Testis (tissue), 3 donors: Measurements from ENCODE around the gene HDGFL2. TPM values are rescaled to one million over a fixed set of nuclear protein-coding genes. Genes with fewer than 3 reads are reported as not detected.

Experiments used
- DNase-seq: peaks from one replicate; pipeline ENCODE4 v3.0.0-alpha.2; 2019
- H3K27ac ChIP-seq, 2 donors: fragments of 200-600 bp; sonication (generic); one replicate each; pipeline ENCODE4 v1.5.1; 2019
- H3K27me3 ChIP-seq: fragments of 200-600 bp; sonication (generic); one replicate; pipeline ENCODE4 v1.5.1; 2019
- H3K36me3 ChIP-seq: fragments of 200-600 bp; sonication (generic); one replicate; pipeline ENCODE4 v1.5.1; 2017; ENCODE audit warnings: low read depth; ENCODE audit errors: missing control alignments
- H3K4me1 ChIP-seq: fragments of 200-600 bp; sonication (generic); one replicate; pipeline ENCODE4 v1.5.1; 2019
- H3K4me3 ChIP-seq, 2 donors: fragments of 200-600 bp; sonication (generic); one replicate each; pipeline ENCODE4 v1.5.1; 2017 to 2019
- H3K9me3 ChIP-seq: fragments of 200-600 bp; sonication (generic); one replicate; pipeline ENCODE4 v1.5.1; 2017
- CTCF ChIP-seq, 3 experiments: fragments of 450-650 bp in 2 of 3; fragments of 200-600 bp in 1 of 3; sonication (generic) in 1 of 3; IDR thresholded peaks; one replicate each; pipeline ENCODE4 v1.5.1; 2016 to 2019; ENCODE audit warnings: antibody characterized with exemption in 3 of 3, mild to moderate bottlenecking in 2 of 3, moderate library complexity in 1 of 3
- POLR2A ChIP-seq: fragments of 450-650 bp; IDR thresholded peaks from one replicate; pipeline ENCODE4 v1.6.1; 2017; ENCODE audit warnings: antibody characterized with exemption, mild to moderate bottlenecking, moderate library complexity
- WGBS, 2 donors: methylation state at CpG; one replicate each; pipeline ENCODE4 v1.1.5; 2018; 5-methylcytosine and 5-hydroxymethylcytosine counted together
- intact Hi-C: fragments of 100-400 bp; cut with DNase I; formaldehyde crosslinking; loops from one replicate; pipeline ENCODE4 v1.15.1; 2023; ENCODE audit warnings: low total_unique reads
- polyA plus RNA-seq: library from polyadenylated mRNA; stranded (reverse); fragments of 350-450 nt; fragmentation: Illumina TruSeq; extraction: RNeasy Lipid Tissue Mini Kit (QIAGEN cat#74804); gene quantifications from one replicate; pipeline ENCODE4 v1.2.3, GENCODE V29; 2014; ENCODE audit warnings: low read depth, low replicate concordance; ENCODE audit not compliant: insufficient read depth
- total RNA-seq, 2 donors: library from RNA; depleted of rRNA; stranded (reverse); fragments of >200 nt; gene quantifications; one replicate each; pipeline ENCODE4 v1.2.3, GENCODE V29; 2016

The HDGFL2 gene
- total and polyA plus RNA-seq, 3 donors from 2014 or later, result 81.4 to 141 (median 95.8) TPM

- intact Hi-C loops, result no loop called here
- no peaks in the 10 kb centered on the region for H3K27me3 ChIP-seq
- TF ChIP-seq POLR2A, result no peak
- TF ChIP-seq CTCF (IDR thresholded peaks at IDR 0.05), result no peak
- H3K36me3 ChIP-seq, result no peaks in the 10 kb centered on the region
- H3K27ac ChIP-seq, result no peak overlapping the region
- H3K4me3 ChIP-seq, result no peak overlapping the region
- no peak for DNase-seq
- no peaks in the 10 kb centered on the region for H3K9me3 ChIP-seq
- 69 to 83% methylated on average over 3 to 10 of the region's 10 CpGs for WGBS, 2 donors
- H3K4me1 ChIP-seq, result peaks cover 28% of the 10 kb centered on the region
These were observed 31.7 kb downstream of the HDGFL2 start for GRCh38 chr19:4503825-4504170.

- Histone ChIP-seq H3K27ac (no peak overlapping the region), H3K4me3 (no peak overlapping the region), H3K27me3 (no peaks in the 10 kb centered on the region), H3K9me3 (no peaks in the 10 kb centered on the region), H3K36me3 (no peaks in the 10 kb centered on the region), H3K4me1 (peaks cover 28% of the 10 kb centered on the region)
- intact Hi-C loops, result no loop called here
- TF ChIP-seq POLR2A (no peak), CTCF (IDR thresholded peaks at IDR 0.05) (no peak)
- 58% methylated on average over 23 of the region's 23 CpGs; no CpG with 5 or more reads in 1 of the 2 donors for WGBS, 2 donors
- peak; percentile 51 for DNase-seq
These were observed 32.2 kb downstream of the HDGFL2 start for GRCh38 chr19:4504297-4504701.

- intact Hi-C loops, result no loop called here
- TF ChIP-seq POLR2A, result no peak
- no peak for TF ChIP-seq CTCF (IDR thresholded peaks at IDR 0.05)
- no peaks in the 10 kb centered on the region for H3K36me3 ChIP-seq
- H3K27me3 ChIP-seq, result no peaks in the 10 kb centered on the region
- H3K9me3 ChIP-seq, result no peaks in the 10 kb centered on the region
- 84 to 90% methylated on average over 13 to 15 of the region's 15 CpGs for WGBS, 2 donors
- DNase-seq, result no peak
- no peak overlapping the region for H3K27ac ChIP-seq
- peaks cover 28% of the 10 kb centered on the region for H3K4me1 ChIP-seq
- H3K4me3 ChIP-seq, result no peak overlapping the region
These were observed 32.9 kb downstream of the HDGFL2 start for GRCh38 chr19:4504891-4505569.

- no peaks in the 10 kb centered on the region for H3K36me3 ChIP-seq
- H3K4me1 ChIP-seq, result peaks cover 28% of the 10 kb centered on the region
- H3K27ac ChIP-seq, result no peak overlapping the region
- no peak for DNase-seq
- intact Hi-C loops, result no loop called here
- TF ChIP-seq CTCF (IDR thresholded peaks at IDR 0.05), result no peak
- TF ChIP-seq POLR2A, result no peak
- no peaks in the 10 kb centered on the region for H3K9me3 ChIP-seq
- WGBS, 2 donors, result 93 to 94% methylated on average over 24 to 34 of the region's 34 CpGs
- H3K27me3 ChIP-seq, result no peaks in the 10 kb centered on the region
- no peak overlapping the region for H3K4me3 ChIP-seq
These were observed 33.7 kb downstream of the HDGFL2 start for GRCh38 chr19:4505570-4506448.
